ENCODE data around the gene KMT2E.

Gene KMT2E

GRCh38 chr7:105102557-105103352, 88.8 kb downstream of the KMT2E start:
- TF ChIP-seq CTCF (IDR thresholded peaks at IDR 0.05; ENCODE audit: low read depth, low read length): no peak
- Histone ChIP-seq H3K27me3 (ENCODE audit: insufficient read depth, low read depth, severe bottlenecking) (no peaks in the 10 kb centered on the region), H3K36me3 (peaks cover 62% of the 10 kb centered on the region), H3K4me3 (ENCODE audit: low read depth, low read length) (no peak overlapping the region), H3K9me3 (ENCODE audit: severe bottlenecking) (no peaks in the 10 kb centered on the region), H3K27ac (no peak overlapping the region)
- no peak for DNase-seq

- Histone ChIP-seq H3K9me3 (ENCODE audit: severe bottlenecking) (no peaks in the 10 kb centered on the region), H3K36me3 (peaks cover 80% of the 10 kb centered on the region), H3K27me3 (ENCODE audit: insufficient read depth, low read depth, severe bottlenecking) (no peaks in the 10 kb centered on the region), H3K4me3 (ENCODE audit: low read depth, low read length) (no peak overlapping the region), H3K27ac (no peak overlapping the region)
- DNase-seq: no peak
- no peak for TF ChIP-seq CTCF (IDR thresholded peaks at IDR 0.05; ENCODE audit: low read depth, low read length)
Measured at GRCh38 chr7:105105579-105105978, 91.6 kb downstream of the KMT2E start.

GRCh38 chr7:105106473-105106872, 92.5 kb downstream of the KMT2E start:
- Histone ChIP-seq H3K36me3 (peaks cover 86% of the 10 kb centered on the region), H3K9me3 (ENCODE audit: severe bottlenecking) (no peaks in the 10 kb centered on the region), H3K4me3 (ENCODE audit: low read depth, low read length) (no peak overlapping the region), H3K27me3 (ENCODE audit: insufficient read depth, low read depth, severe bottlenecking) (no peaks in the 10 kb centered on the region), H3K27ac (no peak overlapping the region)
- TF ChIP-seq CTCF (IDR thresholded peaks at IDR 0.05; ENCODE audit: low read depth, low read length): no peak
- DNase-seq: no peak

- H3K4me3 ChIP-seq (ENCODE audit: low read depth, low read length): no peak overlapping the region
- no peaks in the 10 kb centered on the region for H3K27me3 ChIP-seq (ENCODE audit: insufficient read depth, low read depth, severe bottlenecking)
- H3K9me3 ChIP-seq (ENCODE audit: severe bottlenecking): no peaks in the 10 kb centered on the region
- DNase-seq: no peak
- H3K27ac ChIP-seq: no peak overlapping the region
- H3K36me3 ChIP-seq: peaks cover 88% of the 10 kb centered on the region
- TF ChIP-seq CTCF (IDR thresholded peaks at IDR 0.05; ENCODE audit: low read depth, low read length): no peak
Measured at GRCh38 chr7:105107458-105107857, 93.5 kb downstream of the KMT2E start.

GRCh38 chr7:105112440-105113418, 98.7 kb downstream of the KMT2E start:
- no peak for TF ChIP-seq CTCF (IDR thresholded peaks at IDR 0.05; ENCODE audit: low read depth, low read length)
- peaks cover 79% of the 10 kb centered on the region for H3K36me3 ChIP-seq

More at GRCh38 chr7:105112440-105113418, 98.7 kb downstream of the KMT2E start:
- no peak overlapping the region for H3K4me3 ChIP-seq (ENCODE audit: low read depth, low read length)
- no peak overlapping the region for H3K27ac ChIP-seq
- no peaks in the 10 kb centered on the region for H3K9me3 ChIP-seq (ENCODE audit: severe bottlenecking)
- no peak for DNase-seq
- no peaks in the 10 kb centered on the region for H3K27me3 ChIP-seq (ENCODE audit: insufficient read depth, low read depth, severe bottlenecking)
